NOMO-1 treated with dmso at 0.1 percent for 144 hours (cell line): ENCODE data around the gene IQSEC3.
"Not testable (repeated sequence)": the region's sequence is repeated elsewhere in the genome, so short reads cannot be mapped to it uniquely, and the experiment has no call there.

Experiments used
- DNase-seq: peaks from one replicate; lab custom pipeline; 2025; ENCODE audit not compliant: unreplicated experiment; lab: John Stamatoyannopoulos, UW

The IQSEC3 gene

GRCh38 chr12:52902-53734 is 13.4 kb upstream of the IQSEC3 start:
- not testable (repeated sequence) for DNase-seq

GRCh38 chr12:53735-54730 is 12.5 kb upstream of the IQSEC3 start:
- DNase-seq: no peak

GRCh38 chr12:54750-55535 is 11.6 kb upstream of the IQSEC3 start:
- DNase-seq: no peak

GRCh38 chr12:56683-57346 is 9.8 kb upstream of the IQSEC3 start:
- no peak for DNase-seq

GRCh38 chr12:57539-57938 is 9.0 kb upstream of the IQSEC3 start:
- no peak for DNase-seq

GRCh38 chr12:58832-59231 is 7.7 kb upstream of the IQSEC3 start:
- no peak for DNase-seq

GRCh38 chr12:61845-62244 is 4.7 kb upstream of the IQSEC3 start:
- DNase-seq: not testable (repeated sequence)

- not testable (repeated sequence) for DNase-seq
Measured at GRCh38 chr12:65491-66063, 990 bp upstream of the IQSEC3 start.

- not testable (repeated sequence) for DNase-seq
Measured at GRCh38 chr12:66782-67504, 376 bp downstream of the IQSEC3 start.

GRCh38 chr12:69677-70076 is 3.1 kb downstream of the IQSEC3 start:
- not testable (repeated sequence) for DNase-seq

GRCh38 chr12:70541-70940 is 4.0 kb downstream of the IQSEC3 start:
- not testable (repeated sequence) for DNase-seq

GRCh38 chr12:72018-72417 is 5.5 kb downstream of the IQSEC3 start:
- DNase-seq: not testable (repeated sequence)

- not testable (repeated sequence) for DNase-seq
Measured at GRCh38 chr12:74420-75190, 8.0 kb downstream of the IQSEC3 start.

- DNase-seq: not testable (repeated sequence)
Measured at GRCh38 chr12:75541-75940, 9.0 kb downstream of the IQSEC3 start.

GRCh38 chr12:76102-76501 is 9.5 kb downstream of the IQSEC3 start:
- DNase-seq: not testable (repeated sequence)

GRCh38 chr12:76551-76950 is 10.0 kb downstream of the IQSEC3 start:
- not testable (repeated sequence) for DNase-seq

- DNase-seq: not testable (repeated sequence)
Measured at GRCh38 chr12:77101-77719, 10.6 kb downstream of the IQSEC3 start.

GRCh38 chr12:77769-78383 is 11.3 kb downstream of the IQSEC3 start:
- DNase-seq: not testable (repeated sequence)
